Stimulated activated CD4-positive, alpha-beta T cell treated with anti-CD3 and anti-CD28 coated beads, TNF-alpha, amount 100 ng/mL, for 1 hour (primary cell): ENCODE data around the gene KCNC4.

Experiments used
- DNase-seq, 3 donors: peaks; one replicate each; pipeline ENCODE4 v3.0.0-alpha.2; 2020; ENCODE audit warnings: low read depth in 3 of 3, low spot score in 1 of 3

Gene KCNC4

GRCh38 chr1:110211496-110212168, 1.5 kb downstream of the KCNC4 start:
- DNase-seq, result peak in 1 of 3 donors; percentile 35

- DNase-seq, result no peak
Observed at GRCh38 chr1:110212169-110213142, 2.3 kb downstream of the KCNC4 start.

GRCh38 chr1:110213143-110213540, 3.0 kb downstream of the KCNC4 start:
- no peak for DNase-seq

GRCh38 chr1:110214454-110215404, 4.6 kb downstream of the KCNC4 start:
- no peak for DNase-seq

GRCh38 chr1:110215621-110216515, 5.8 kb downstream of the KCNC4 start:
- no peak for DNase-seq

GRCh38 chr1:110216844-110217444, 6.8 kb downstream of the KCNC4 start:
- no peak for DNase-seq

GRCh38 chr1:110218137-110218536, 8.0 kb downstream of the KCNC4 start:
- no peak for DNase-seq

- DNase-seq, result no peak
Observed at GRCh38 chr1:110218739-110219138, 8.6 kb downstream of the KCNC4 start.

- DNase-seq, result no peak
Observed at GRCh38 chr1:110220324-110220723, 10.2 kb downstream of the KCNC4 start.

GRCh38 chr1:110221119-110221518, 11.0 kb downstream of the KCNC4 start:
- DNase-seq, result no peak

GRCh38 chr1:110223127-110223526, 13.0 kb downstream of the KCNC4 start:
- no peak for DNase-seq

- no peak for DNase-seq
Observed at GRCh38 chr1:110223581-110223980, 13.5 kb downstream of the KCNC4 start.

GRCh38 chr1:110224240-110224995, 14.3 kb downstream of the KCNC4 start:
- no peak for DNase-seq

GRCh38 chr1:110225212-110225611, 15.1 kb downstream of the KCNC4 start:
- no peak for DNase-seq

- no peak for DNase-seq
Observed at GRCh38 chr1:110225756-110226404, 15.8 kb downstream of the KCNC4 start.

- no peak for DNase-seq
Observed at GRCh38 chr1:110227774-110228173, 17.7 kb downstream of the KCNC4 start.

GRCh38 chr1:110228381-110228780, 18.3 kb downstream of the KCNC4 start:
- no peak for DNase-seq

GRCh38 chr1:110228869-110229268, 18.8 kb downstream of the KCNC4 start:
- no peak for DNase-seq
